IMR-90 (cell line): ENCODE measurements around the gene NET1. TPM values are rescaled to one million over a fixed set of nuclear protein-coding genes. Genes with fewer than 3 reads are reported as not detected.

Experiments used
- ATAC-seq: fragments of 200-7000 bp; cut with Tn5 transposase; 2 replicates; pipeline ENCODE4 v1.9.1; 2020; ENCODE audit warnings: low read depth, mild to moderate bottlenecking, moderate library complexity
- BruUV-seq: library from RNA; stranded (reverse); fragments of 400-500 nt; replicated peaks from 2 replicates; lab custom pipeline; 2021; lab: Mats Ljungman, UMichigan
- CTCF ChIA-PET: fragments of 300-600 bp; formaldehyde crosslinking; extraction: SDS; loops from one replicate; lab custom pipeline; 2021; ENCODE audit warnings: antibody characterized with exemption; lab: Yijun Ruan, JAX
- POLR2A ChIA-PET: fragments of 300-600 bp; sonication (Branson Sonifier 250); formaldehyde crosslinking; loops from one replicate; lab custom pipeline; 2022; ENCODE audit warnings: antibody characterized with exemption; ENCODE audit not compliant: unreplicated experiment; lab: Charles Lee
- DNase-seq: peaks from one replicate; pipeline ENCODE4 v3.0.0; 2013
- H2AFZ ChIP-seq: replicated peaks from 2 replicates; pipeline ENCODE3; 2013; ENCODE audit warnings: low read length, mild to moderate bottlenecking; ENCODE audit not compliant: poor library complexity
- H2AK5ac ChIP-seq: 2 replicates; pipeline ENCODE4 v1.6.1; 2013; ENCODE audit warnings: low read depth, low read length, inconsistent platforms
- H2AK9ac ChIP-seq: replicated peaks from 2 replicates; pipeline ENCODE3; 2013; ENCODE audit warnings: mild to moderate bottlenecking, low read depth, low read length, moderate library complexity; ENCODE audit not compliant: poor library complexity
- H2BK120ac ChIP-seq: 2 replicates; pipeline ENCODE4 v1.6.1; 2013; ENCODE audit warnings: low read depth, low read length, inconsistent platforms
- H2BK15ac ChIP-seq: 3 replicates; pipeline ENCODE4 v1.6.1; 2013; ENCODE audit warnings: low read depth, low read length, inconsistent platforms
- H2BK20ac ChIP-seq: 2 replicates; pipeline ENCODE4 v1.6.1; 2013; ENCODE audit warnings: low read depth, mild to moderate bottlenecking, inconsistent platforms, low read length, moderate library complexity
- H2BK5ac ChIP-seq: 2 replicates; pipeline ENCODE4 v1.6.1; 2013; ENCODE audit warnings: mild to moderate bottlenecking, low read depth, low read length, inconsistent platforms; ENCODE audit not compliant: poor library complexity, severe bottlenecking
- H3K14ac ChIP-seq: replicated peaks from 2 replicates; pipeline ENCODE4 v1.6.1; 2013; ENCODE audit warnings: low read depth, low read length, inconsistent platforms
- H3K18ac ChIP-seq: 2 replicates; pipeline ENCODE4 v1.6.1; 2013; ENCODE audit warnings: low read depth, low read length, control low read depth
- H3K23ac ChIP-seq: 2 replicates; pipeline ENCODE4 v1.6.1; 2013; ENCODE audit warnings: low read depth, low read length, inconsistent platforms
- H3K27ac ChIP-seq: 2 replicates; pipeline ENCODE4 v1.5.1; 2013; ENCODE audit warnings: mild to moderate bottlenecking, control low read depth, low read length; ENCODE audit not compliant: insufficient read depth
- H3K27me3 ChIP-seq: 2 replicates; pipeline ENCODE4 v1.6.1; 2013; ENCODE audit warnings: low read length; ENCODE audit not compliant: control insufficient read depth, insufficient read depth
- H3K36me3 ChIP-seq: 2 replicates; pipeline ENCODE4 v1.6.1; 2013; ENCODE audit warnings: low read length, mixed read lengths; ENCODE audit not compliant: control insufficient read depth, insufficient read depth
- H3K4ac ChIP-seq: 2 replicates; pipeline ENCODE4 v1.6.1; 2013; ENCODE audit warnings: low read depth, low read length, inconsistent platforms
- H3K4me1 ChIP-seq: 2 replicates; pipeline ENCODE4 v1.6.1; 2013; ENCODE audit warnings: low read length, mixed read lengths; ENCODE audit not compliant: control insufficient read depth, insufficient read depth
- H3K4me2 ChIP-seq: 2 replicates; pipeline ENCODE4 v1.6.1; 2013; ENCODE audit warnings: low read depth, mild to moderate bottlenecking, control low read depth, low read length, moderate library complexity
- H3K4me3 ChIP-seq: 2 replicates; pipeline ENCODE4 v1.5.1; 2013; ENCODE audit warnings: low read depth, mild to moderate bottlenecking, control low read depth, low read length, moderate library complexity; ENCODE audit not compliant: insufficient read depth
- H3K56ac ChIP-seq: 2 replicates; pipeline ENCODE4 v1.6.1; 2013; ENCODE audit warnings: low read length, inconsistent platforms; ENCODE audit not compliant: insufficient read depth; ENCODE audit errors: extremely low read depth
- H3K79me1 ChIP-seq, 2 experiments: 2 replicates each; pipeline ENCODE4 v1.6.1; 2013; ENCODE audit warnings: low read length in 2 of 2, inconsistent platforms in 1 of 2, low read depth in 1 of 2
- H3K9ac ChIP-seq: 2 replicates; pipeline ENCODE4 v1.6.1; 2013; ENCODE audit warnings: low read depth, low read length, control low read depth
- H3K9me1 ChIP-seq: 2 replicates; pipeline ENCODE4 v1.6.1; 2013; ENCODE audit warnings: low read length, inconsistent platforms; ENCODE audit not compliant: insufficient read depth
- H3K9me3 ChIP-seq: 2 replicates; pipeline ENCODE4 v1.6.1; 2013; ENCODE audit warnings: low read length; ENCODE audit not compliant: control insufficient read depth, insufficient read depth
- H4K20me1 ChIP-seq: 2 replicates; pipeline ENCODE4 v1.6.1; 2013; ENCODE audit warnings: low read length, inconsistent platforms; ENCODE audit not compliant: insufficient read depth
- H4K5ac ChIP-seq: 2 replicates; pipeline ENCODE4 v1.6.1; 2013; ENCODE audit warnings: mild to moderate bottlenecking, low read depth, low read length, control low read depth
- H4K8ac ChIP-seq, 2 experiments: 2 replicates each; pipeline ENCODE4 v1.6.1; 2013; ENCODE audit warnings: low read depth in 2 of 2, low read length in 2 of 2, control low read depth in 1 of 2, inconsistent platforms in 1 of 2
- H4K91ac ChIP-seq: 2 replicates; pipeline ENCODE4 v1.6.1; 2013; ENCODE audit warnings: low read depth, low read length, inconsistent platforms; ENCODE audit not compliant: insufficient read depth
- BHLHE40 ChIP-seq: fragments of 150-350 bp; IDR thresholded peaks from 2 replicates; pipeline ENCODE4 v1.6.1; 2016; ENCODE audit warnings: mild to moderate bottlenecking, low read depth, low read length
- CEBPB ChIP-seq: IDR thresholded peaks from 2 replicates; pipeline ENCODE4 v1.6.1; 2012; ENCODE audit warnings: low read depth, low read length, improper control_type of control experiment
- CHD1 ChIP-seq: IDR thresholded peaks from 2 replicates; pipeline ENCODE4 v1.6.1; 2012; ENCODE audit warnings: low read depth, low read length, improper control_type of control experiment
- FOS ChIP-seq: fragments of 150-350 bp; IDR thresholded peaks from 2 replicates; pipeline ENCODE4 v1.6.1; 2016; ENCODE audit warnings: low read depth, low read length
- MAFK ChIP-seq: IDR thresholded peaks from 2 replicates; pipeline ENCODE4 v1.6.1; 2012; ENCODE audit warnings: low read depth, low read length, improper control_type of control experiment
- MAZ ChIP-seq: IDR thresholded peaks from 2 replicates; pipeline ENCODE4 v1.6.1; 2012; ENCODE audit warnings: low read depth, mild to moderate bottlenecking, low read length, improper control_type of control experiment, moderate library complexity, borderline replicate concordance
- MXI1 ChIP-seq: IDR thresholded peaks from 2 replicates; pipeline ENCODE4 v1.6.1; 2012; ENCODE audit warnings: low read depth, mild to moderate bottlenecking, low read length, moderate library complexity, borderline replicate concordance
- NFE2L2 ChIP-seq: fragments of 150-350 bp; IDR thresholded peaks from 2 replicates; pipeline ENCODE4 v1.6.1; 2016; ENCODE audit warnings: low read depth, mild to moderate bottlenecking, low read length
- POLR2A ChIP-seq: IDR thresholded peaks from 2 replicates; pipeline ENCODE4 v1.6.1; 2012; ENCODE audit warnings: mild to moderate bottlenecking, low read depth, low read length
- RAD21 ChIP-seq: IDR thresholded peaks from 2 replicates; pipeline ENCODE4 v1.6.1; 2012; ENCODE audit warnings: low read length, improper control_type of control experiment
- RCOR1 ChIP-seq: IDR thresholded peaks from 2 replicates; pipeline ENCODE4 v1.6.1; 2012; ENCODE audit warnings: mild to moderate bottlenecking, low read length, improper control_type of control experiment; ENCODE audit not compliant: insufficient replicate concordance
- RFX5 ChIP-seq: IDR thresholded peaks from 2 replicates; pipeline ENCODE4 v1.8.0; 2012; ENCODE audit warnings: low read depth, mild to moderate bottlenecking, low read length, moderate library complexity
- SMC3 ChIP-seq: fragments of 150-350 bp; IDR thresholded peaks from 2 replicates; pipeline ENCODE4 v1.6.1; 2016; ENCODE audit warnings: low read depth, mild to moderate bottlenecking, antibody characterized with exemption, low read length, moderate library complexity
- WGBS, 2 experiments: methylation state at CpG; one replicate each; pipeline versions ENCODE4 v1.1.5 to v1.1.7; 2013; ENCODE audit warnings: missing lambda C conversion rate in 2 of 2; ENCODE audit not compliant: insufficient read length in 1 of 2; ENCODE audit errors: extremely low coverage in 2 of 2; 5-methylcytosine and 5-hydroxymethylcytosine counted together
- dilution Hi-C: fragments of 300-500 bp; cut with HindIII; formaldehyde crosslinking; loops from one replicate; pipeline ENCODE4 v1.14.3; 2018; ENCODE audit warnings: low sequenced_read_pairs; ENCODE audit not compliant: unreplicated experiment
- in situ Hi-C: fragments of 300-500 bp; cut with MboI; formaldehyde crosslinking; loops from 3 replicates; pipeline ENCODE4 v1.14.3; 2019; ENCODE audit warnings: low sequenced_read_pairs, inconsistent platforms, mixed read lengths
- intact Hi-C: fragments of 100-400 bp; cut with micrococcal nuclease; formaldehyde crosslinking; loops from 2 replicates; pipeline ENCODE4 v1.10.0; 2022
- polyA plus RNA-seq, 3 experiments: library from polyadenylated mRNA; depleted of rRNA; stranded (reverse); fragments of >200 nt; gene quantifications; 2 replicates each; pipeline ENCODE4 v1.2.3, GENCODE V29; 2012; ENCODE audit warnings: low replicate concordance in 1 of 3
- total RNA-seq: library from RNA; depleted of rRNA; stranded (reverse); fragments of >200 nt; gene quantifications from 2 replicates; pipeline ENCODE4 v1.2.3, GENCODE V29; 2012
- TF ChIP-seq, protein P1 (sequence below): fragments of 150-350 bp; IDR thresholded peaks from 2 replicates; pipeline ENCODE4 v1.6.1; 2017; ENCODE audit warnings: mild to moderate bottlenecking, antibody characterized with exemption, low read length, low read depth
- TF ChIP-seq, protein P2 (sequence below): fragments of 150-350 bp; IDR thresholded peaks from 2 replicates; pipeline ENCODE4 v1.6.1; 2016; ENCODE audit warnings: low read depth, mild to moderate bottlenecking, low read length, moderate library complexity, borderline replicate concordance
- TF ChIP-seq, protein P3 (sequence below): conservative IDR thresholded peaks from 2 replicates; pipeline ENCODE4 v1.5.1; 2012; ENCODE audit warnings: mild to moderate bottlenecking, low read depth, low read length, improper control_type of control experiment

The NET1 gene
- total and polyA plus RNA-seq, 2 of the 4 experiments (the other 2 are of a cell fraction) = 20.0 to 54.7 TPM

DNA sequence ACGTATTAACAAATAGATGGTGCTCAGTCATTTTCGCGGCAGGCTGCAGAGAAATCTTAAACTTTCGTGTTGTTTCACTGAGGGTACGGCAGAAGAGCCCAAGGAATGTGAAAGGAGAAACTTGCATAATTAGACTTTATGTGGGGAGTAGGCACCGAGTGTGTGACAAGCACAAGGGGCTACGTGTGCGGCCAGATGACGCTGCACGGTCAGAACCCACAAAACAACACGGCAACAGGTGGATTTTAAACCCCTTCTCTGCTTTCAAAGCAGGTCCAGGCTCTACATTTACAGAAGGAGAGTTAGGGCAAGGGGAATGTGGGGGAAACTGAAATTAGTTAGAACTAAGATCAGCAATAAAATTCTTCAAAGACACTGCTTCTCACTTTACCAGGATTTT lies 48.0 kb upstream of the NET1 start:
- H3K4me3 ChIP-seq = no peak overlapping the region
- in situ Hi-C loops = no loop called here
- H3K27me3 ChIP-seq = peaks cover 7% of the 10 kb centered on the region
- H2BK120ac ChIP-seq = no peak overlapping the region
- BruUV-seq = no TSS peak
- DNase-seq (no peak), ATAC-seq (no peak)
- no peak overlapping the region for H3K27ac ChIP-seq
- no peak overlapping the region for H3K18ac ChIP-seq
- H3K14ac ChIP-seq = no peak overlapping the region
- no peak overlapping the region for H4K8ac ChIP-seq
- H2BK5ac ChIP-seq = no peak overlapping the region
- no peaks in the 10 kb centered on the region for H4K20me1 ChIP-seq
- H3K36me3 ChIP-seq = no peaks in the 10 kb centered on the region
- no peaks in the 10 kb centered on the region for H3K9me1 ChIP-seq
- H3K4ac ChIP-seq = no peak overlapping the region
- TF ChIP-seq NFE2L2 (no peak), RCOR1 (no peak), CHD1 (no peak), RFX5 (no peak), BHLHE40 (no peak), CEBPB (no peak), MAFK (no peak), FOS (no peak), POLR2A (no peak), MAZ (no peak), RAD21 (no peak), MXI1 (no peak), SMC3 (no peak)
- TF ChIP-seq, protein P1, sequence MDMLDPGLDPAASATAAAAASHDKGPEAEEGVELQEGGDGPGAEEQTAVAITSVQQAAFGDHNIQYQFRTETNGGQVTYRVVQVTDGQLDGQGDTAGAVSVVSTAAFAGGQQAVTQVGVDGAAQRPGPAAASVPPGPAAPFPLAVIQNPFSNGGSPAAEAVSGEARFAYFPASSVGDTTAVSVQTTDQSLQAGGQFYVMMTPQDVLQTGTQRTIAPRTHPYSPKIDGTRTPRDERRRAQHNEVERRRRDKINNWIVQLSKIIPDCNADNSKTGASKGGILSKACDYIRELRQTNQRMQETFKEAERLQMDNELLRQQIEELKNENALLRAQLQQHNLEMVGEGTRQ = no peak
- TF ChIP-seq, protein P2, sequence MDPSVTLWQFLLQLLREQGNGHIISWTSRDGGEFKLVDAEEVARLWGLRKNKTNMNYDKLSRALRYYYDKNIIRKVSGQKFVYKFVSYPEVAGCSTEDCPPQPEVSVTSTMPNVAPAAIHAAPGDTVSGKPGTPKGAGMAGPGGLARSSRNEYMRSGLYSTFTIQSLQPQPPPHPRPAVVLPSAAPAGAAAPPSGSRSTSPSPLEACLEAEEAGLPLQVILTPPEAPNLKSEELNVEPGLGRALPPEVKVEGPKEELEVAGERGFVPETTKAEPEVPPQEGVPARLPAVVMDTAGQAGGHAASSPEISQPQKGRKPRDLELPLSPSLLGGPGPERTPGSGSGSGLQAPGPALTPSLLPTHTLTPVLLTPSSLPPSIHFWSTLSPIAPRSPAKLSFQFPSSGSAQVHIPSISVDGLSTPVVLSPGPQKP = no peak
- TF ChIP-seq, protein P3, sequence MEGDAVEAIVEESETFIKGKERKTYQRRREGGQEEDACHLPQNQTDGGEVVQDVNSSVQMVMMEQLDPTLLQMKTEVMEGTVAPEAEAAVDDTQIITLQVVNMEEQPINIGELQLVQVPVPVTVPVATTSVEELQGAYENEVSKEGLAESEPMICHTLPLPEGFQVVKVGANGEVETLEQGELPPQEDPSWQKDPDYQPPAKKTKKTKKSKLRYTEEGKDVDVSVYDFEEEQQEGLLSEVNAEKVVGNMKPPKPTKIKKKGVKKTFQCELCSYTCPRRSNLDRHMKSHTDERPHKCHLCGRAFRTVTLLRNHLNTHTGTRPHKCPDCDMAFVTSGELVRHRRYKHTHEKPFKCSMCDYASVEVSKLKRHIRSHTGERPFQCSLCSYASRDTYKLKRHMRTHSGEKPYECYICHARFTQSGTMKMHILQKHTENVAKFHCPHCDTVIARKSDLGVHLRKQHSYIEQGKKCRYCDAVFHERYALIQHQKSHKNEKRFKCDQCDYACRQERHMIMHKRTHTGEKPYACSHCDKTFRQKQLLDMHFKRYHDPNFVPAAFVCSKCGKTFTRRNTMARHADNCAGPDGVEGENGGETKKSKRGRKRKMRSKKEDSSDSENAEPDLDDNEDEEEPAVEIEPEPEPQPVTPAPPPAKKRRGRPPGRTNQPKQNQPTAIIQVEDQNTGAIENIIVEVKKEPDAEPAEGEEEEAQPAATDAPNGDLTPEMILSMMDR = no peak
- no peaks in the 10 kb centered on the region for H3K9me3 ChIP-seq
- H3K56ac ChIP-seq = no peak overlapping the region
- H4K91ac ChIP-seq = no peak overlapping the region
- no peak overlapping the region for H4K5ac ChIP-seq
- H2AK9ac ChIP-seq = no peak overlapping the region
- intact Hi-C loops = no loop called here
- CTCF ChIA-PET = no interaction called here
- no peak overlapping the region for H3K23ac ChIP-seq
- dilution Hi-C loops = no loop called here
- no peaks in the 10 kb centered on the region for H3K79me1 ChIP-seq
- H2AK5ac ChIP-seq = no peak overlapping the region
- H2BK15ac ChIP-seq = no peak overlapping the region
- H2BK20ac ChIP-seq = no peak overlapping the region
- no peaks in the 10 kb centered on the region for H3K4me1 ChIP-seq
- no peak overlapping the region for H3K4me2 ChIP-seq
- no peak overlapping the region for H3K9ac ChIP-seq
- WGBS, 2 experiments = 74% methylated on average over 5 of the region's 11 CpGs; no CpG with 5 or more reads in 1 of the 2 experiments
- H2AFZ ChIP-seq = no peak overlapping the region
- POLR2A ChIA-PET = no interaction called here
